GM12801 (cell line): ENCODE data around the gene PIBF1.

ENCODE experiments used
- TF ChIP-seq, protein P1 (sequence below): IDR thresholded peaks from one replicate; pipeline ENCODE4 v1.5.1; 2011; ENCODE audit warnings: control low read depth; ENCODE audit not compliant: insufficient read length; ENCODE audit errors: extremely low read depth

The PIBF1 gene

DNA sequence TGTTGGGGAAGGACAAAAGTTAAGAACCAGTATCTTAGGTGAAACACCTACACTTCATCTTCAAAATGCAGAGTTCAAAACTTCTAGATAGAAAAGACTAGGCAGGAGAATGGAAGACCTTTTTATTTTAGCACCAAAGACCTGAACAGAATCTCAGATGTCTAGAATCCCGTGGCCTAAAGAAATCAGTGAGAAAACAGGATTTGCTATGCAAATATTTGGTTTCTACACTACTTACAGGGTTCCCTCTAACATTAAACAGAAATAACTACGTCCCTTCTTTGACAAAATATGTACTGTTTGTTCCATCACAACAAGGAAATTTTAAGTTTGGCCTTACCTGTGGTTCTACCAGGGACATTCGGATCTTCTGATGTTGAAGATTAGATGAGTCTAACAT, 21.7 kb upstream of the PIBF1 start:
- TF ChIP-seq, protein P1, sequence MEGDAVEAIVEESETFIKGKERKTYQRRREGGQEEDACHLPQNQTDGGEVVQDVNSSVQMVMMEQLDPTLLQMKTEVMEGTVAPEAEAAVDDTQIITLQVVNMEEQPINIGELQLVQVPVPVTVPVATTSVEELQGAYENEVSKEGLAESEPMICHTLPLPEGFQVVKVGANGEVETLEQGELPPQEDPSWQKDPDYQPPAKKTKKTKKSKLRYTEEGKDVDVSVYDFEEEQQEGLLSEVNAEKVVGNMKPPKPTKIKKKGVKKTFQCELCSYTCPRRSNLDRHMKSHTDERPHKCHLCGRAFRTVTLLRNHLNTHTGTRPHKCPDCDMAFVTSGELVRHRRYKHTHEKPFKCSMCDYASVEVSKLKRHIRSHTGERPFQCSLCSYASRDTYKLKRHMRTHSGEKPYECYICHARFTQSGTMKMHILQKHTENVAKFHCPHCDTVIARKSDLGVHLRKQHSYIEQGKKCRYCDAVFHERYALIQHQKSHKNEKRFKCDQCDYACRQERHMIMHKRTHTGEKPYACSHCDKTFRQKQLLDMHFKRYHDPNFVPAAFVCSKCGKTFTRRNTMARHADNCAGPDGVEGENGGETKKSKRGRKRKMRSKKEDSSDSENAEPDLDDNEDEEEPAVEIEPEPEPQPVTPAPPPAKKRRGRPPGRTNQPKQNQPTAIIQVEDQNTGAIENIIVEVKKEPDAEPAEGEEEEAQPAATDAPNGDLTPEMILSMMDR: no peak

DNA sequence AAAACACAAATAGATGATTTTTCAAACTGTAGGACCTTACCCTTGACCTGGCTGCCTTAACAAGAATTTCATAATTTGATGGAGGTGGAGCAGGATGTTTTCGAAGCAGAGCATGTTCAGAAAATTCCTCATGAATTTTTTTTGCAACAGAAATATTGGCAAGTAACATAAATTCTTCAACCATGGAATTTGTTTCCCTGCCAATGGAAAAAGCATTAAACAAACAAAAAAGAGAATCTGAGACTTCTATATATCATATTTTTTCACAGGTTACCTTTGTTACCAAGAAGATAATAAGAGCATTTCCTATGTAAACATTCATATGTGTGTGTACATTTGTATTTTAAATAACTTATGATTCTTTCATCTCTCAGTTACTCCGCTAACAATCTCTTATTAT, 18.5 kb upstream of the PIBF1 start:
- TF ChIP-seq, protein P1: no peak

DNA sequence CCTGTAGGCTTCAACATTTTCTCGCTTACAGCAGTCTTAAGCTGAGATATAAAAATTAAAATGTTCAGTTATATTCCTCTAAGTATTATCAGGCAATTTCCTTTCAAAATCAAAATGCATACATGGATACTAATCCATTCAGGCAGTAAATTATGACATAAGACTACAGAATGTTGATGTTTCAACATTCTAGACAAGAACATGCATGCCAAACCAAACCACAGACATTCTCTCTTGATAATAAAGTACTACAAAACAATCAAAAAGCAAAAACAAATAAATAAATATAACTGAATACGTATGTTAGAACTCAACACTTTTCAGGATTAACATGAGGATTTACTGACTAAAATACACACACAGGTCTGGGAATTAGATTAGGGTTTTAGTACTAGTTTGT, 7.9 kb upstream of the PIBF1 start:
- TF ChIP-seq, protein P1: no peak

DNA sequence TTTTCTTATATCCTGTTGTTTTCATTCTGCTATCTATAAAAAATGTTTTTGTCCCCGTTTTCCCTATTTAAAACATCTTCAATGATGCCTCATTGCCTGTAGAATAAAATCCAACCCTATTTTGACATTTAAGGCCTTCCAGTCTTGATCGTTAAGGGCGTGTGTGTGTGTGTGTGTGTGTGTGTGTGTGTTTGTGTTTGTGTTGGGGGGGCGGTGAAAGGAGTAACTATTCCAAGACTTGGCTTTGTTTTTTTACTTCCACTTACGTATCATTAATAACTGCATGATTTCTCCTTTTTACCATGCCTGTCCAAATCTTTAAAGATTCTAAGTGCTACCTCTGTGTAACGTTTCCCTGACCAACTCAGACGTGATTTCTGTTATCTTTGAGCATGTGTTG, 784 bp downstream of the PIBF1 start:
- TF ChIP-seq, protein P1: no peak

DNA sequence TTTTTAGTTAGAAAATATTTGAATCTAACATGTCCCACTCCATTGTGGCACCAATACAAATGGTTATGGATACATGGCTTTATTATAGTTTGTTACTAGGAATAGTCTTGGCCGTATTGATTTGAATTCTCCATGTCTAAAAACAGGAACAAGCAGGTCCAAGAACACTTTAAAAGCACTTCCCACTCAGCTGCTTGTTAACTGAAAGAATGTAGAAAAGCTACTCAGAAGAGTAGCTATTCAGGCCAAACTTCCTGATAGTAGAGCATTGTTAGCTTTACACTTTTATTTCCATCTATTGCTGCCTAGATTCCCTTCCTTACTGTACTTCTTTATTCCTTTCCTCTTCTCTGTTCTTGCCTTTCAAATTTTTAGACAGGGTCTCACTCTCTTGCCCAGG, 6.9 kb downstream of the PIBF1 start:
- TF ChIP-seq, protein P1: no peak

DNA sequence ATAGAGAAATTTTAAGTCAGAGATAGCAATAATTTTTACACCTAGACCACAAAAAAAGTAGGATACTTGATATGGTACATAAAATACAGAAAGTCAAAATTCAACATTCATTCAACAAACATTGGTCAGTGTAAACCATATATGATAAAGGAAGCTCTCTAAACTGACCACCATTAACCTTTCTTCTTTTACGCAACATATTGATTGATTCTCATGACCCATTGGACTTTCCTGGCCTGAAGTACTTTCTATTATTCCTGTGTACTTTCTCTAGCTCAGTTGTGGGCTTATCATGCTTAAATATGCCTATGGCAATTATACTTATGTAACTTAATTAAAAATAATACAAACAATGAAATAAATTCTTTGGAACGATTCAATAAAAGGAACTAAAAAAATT, 10.7 kb downstream of the PIBF1 start:
- TF ChIP-seq, protein P1: no peak

DNA sequence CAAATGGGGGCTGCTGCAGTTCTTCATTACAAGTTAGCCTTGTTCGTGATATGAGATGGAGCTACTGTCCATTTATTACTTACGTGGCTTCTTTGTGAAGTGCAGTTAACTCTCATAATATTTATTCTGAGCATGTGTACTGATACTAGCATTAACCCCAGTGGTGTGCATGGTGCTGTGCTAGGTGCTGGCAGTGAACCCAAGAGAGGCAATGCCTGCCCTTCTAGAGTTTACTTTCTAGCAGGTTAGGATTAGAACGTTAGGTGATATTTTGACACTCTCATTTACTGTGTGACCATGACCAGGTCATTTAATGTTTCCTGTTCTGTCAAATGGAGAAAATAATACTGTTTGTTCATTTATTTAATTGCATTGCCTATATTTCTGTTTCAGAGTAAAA, 16.9 kb downstream of the PIBF1 start:
- TF ChIP-seq, protein P1: no peak

DNA sequence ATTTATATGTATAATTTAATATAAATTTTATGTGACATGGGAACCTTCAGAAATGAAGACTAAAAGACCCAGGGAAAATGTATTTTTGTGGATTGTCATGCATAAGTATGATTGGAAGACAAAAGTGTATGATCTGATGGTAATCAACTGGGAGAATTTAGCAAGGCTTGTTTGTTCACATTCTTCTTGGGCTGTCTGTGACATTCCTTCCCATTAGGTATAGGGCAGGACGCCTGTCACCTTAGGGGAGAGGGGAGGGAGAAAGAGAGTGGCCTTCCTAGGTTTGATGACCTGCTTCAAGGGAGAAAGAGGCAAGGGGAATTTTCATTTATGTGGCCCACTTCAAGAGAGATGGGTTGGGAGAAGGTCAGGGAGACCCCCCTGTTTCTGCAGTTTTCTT, 22.4 kb downstream of the PIBF1 start:
- TF ChIP-seq, protein P1: no peak
